H1 (cell line): ENCODE results near the gene CUX1. TPM values are rescaled to one million over a fixed set of nuclear protein-coding genes. Genes with fewer than 3 reads are reported as not detected.
A peak's percentile ranks its signal among the peaks of the same experiment; 100 is the strongest.

Source experiments
- BACH1 ChIP-seq: IDR thresholded peaks from 2 replicates; pipeline ENCODE4 v1.6.1; 2012; ENCODE audit warnings: low read length, improper control_type of control experiment
- CBX5 ChIP-seq: fragments of 300-800, 300-1000 bp; sonication (generic); IDR thresholded peaks from 2 replicates; pipeline ENCODE4 v1.7.1; 2016; ENCODE audit warnings: antibody characterized with exemption, low read length, low read depth
- EP300 ChIP-seq, 2 experiments: IDR thresholded peaks; 1 replicate in 1 of 2; 2 replicates in 1 of 2; pipeline ENCODE4 v1.6.1; 2011 to 2012; ENCODE audit warnings: low read depth in 2 of 2, low read length in 2 of 2, mild to moderate bottlenecking in 2 of 2, borderline replicate concordance in 1 of 2, inconsistent platforms in 1 of 2, moderate library complexity in 1 of 2
- KDM1A ChIP-seq: fragments of 200-600, 300-600 bp; sonication (generic); IDR thresholded peaks from 2 replicates; pipeline ENCODE4 v1.7.1; 2016; ENCODE audit warnings: mild to moderate bottlenecking, low read length, borderline replicate concordance
- KDM4A ChIP-seq: IDR thresholded peaks from one replicate; pipeline ENCODE4 v1.7.1; 2012; ENCODE audit warnings: low read depth, mild to moderate bottlenecking, moderate library complexity, low read length, inconsistent platforms; ENCODE audit not compliant: severe bottlenecking
- NRF1 ChIP-seq: IDR thresholded peaks from 2 replicates; pipeline ENCODE4 v1.6.1; 2011; ENCODE audit warnings: mild to moderate bottlenecking, low read depth, low read length, improper control_type of control experiment
- POLR2A ChIP-seq, 2 experiments: IDR thresholded peaks; 1 replicate in 1 of 2; 2 replicates in 1 of 2; pipeline ENCODE4 v1.6.1; 2011; ENCODE audit warnings: low read depth in 2 of 2, low read length in 2 of 2, mild to moderate bottlenecking in 2 of 2; ENCODE audit errors: control extremely low read depth in 1 of 2
- POLR2AphosphoS5 ChIP-seq: IDR thresholded peaks from 2 replicates; pipeline ENCODE4 v1.6.1; 2011; ENCODE audit warnings: low read depth, low read length
- RBBP5 ChIP-seq: IDR thresholded peaks from 2 replicates; pipeline ENCODE4 v1.7.1; 2012; ENCODE audit warnings: low read depth, mild to moderate bottlenecking, inconsistent platforms, low read length, moderate library complexity, borderline replicate concordance
- SIN3A ChIP-seq, 2 experiments: IDR thresholded peaks in 1 of 2; conservative IDR thresholded peaks in 1 of 2; 2 replicates each; pipeline ENCODE4 v1.6.1; 2011 to 2012; ENCODE audit warnings: low read length in 2 of 2, improper control_type of control experiment in 1 of 2, low read depth in 1 of 2, mild to moderate bottlenecking in 1 of 2
- SP1 ChIP-seq: IDR thresholded peaks from 2 replicates; pipeline ENCODE4 v1.6.1; 2011; ENCODE audit warnings: low read depth, low read length
- SP4 ChIP-seq: IDR thresholded peaks from 2 replicates; pipeline ENCODE4 v1.6.1; 2012; ENCODE audit warnings: low read length, inconsistent platforms
- TBP ChIP-seq: IDR thresholded peaks from 2 replicates; pipeline ENCODE4 v1.6.1; 2011; ENCODE audit warnings: low read depth, low read length, improper control_type of control experiment
- USF2 ChIP-seq: IDR thresholded peaks from 2 replicates; pipeline ENCODE4 v1.6.1; 2011; ENCODE audit warnings: low read length, improper control_type of control experiment
- polyA plus RNA-seq, 7 experiments: library from polyadenylated mRNA; depleted of rRNA in 3 of 7; stranded (reverse) in 5 of 7; unstranded in 2 of 7; fragments of >200 nt in 5 of 7; fragments of 200-250 nt in 2 of 7; gene quantifications; 1 replicate in 5 of 7; 2 replicates in 1 of 7; 4 replicates in 1 of 7; pipeline versions ENCODE4 v1.2.1 to v1.2.3, GENCODE V29; 2011 to 2013; ENCODE audit warnings: missing spikeins in 2 of 7, mixed read lengths in 2 of 7
- total RNA-seq: library from RNA; stranded (reverse); fragmentation: NEBNext Ultra II Directional; extraction: Animal tissue kit (Norgen Biotek cat#: 25700); gene quantifications from 2 replicates; pipeline ENCODE4 v1.2.1, GENCODE V29; 2021

CUX1 gene
- total and polyA plus RNA-seq, 2 of the 8 experiments (the other 6 are each of a cell fraction or from before 2014, with no cell fraction given), result 21.6 to 65.9 TPM

DNA sequence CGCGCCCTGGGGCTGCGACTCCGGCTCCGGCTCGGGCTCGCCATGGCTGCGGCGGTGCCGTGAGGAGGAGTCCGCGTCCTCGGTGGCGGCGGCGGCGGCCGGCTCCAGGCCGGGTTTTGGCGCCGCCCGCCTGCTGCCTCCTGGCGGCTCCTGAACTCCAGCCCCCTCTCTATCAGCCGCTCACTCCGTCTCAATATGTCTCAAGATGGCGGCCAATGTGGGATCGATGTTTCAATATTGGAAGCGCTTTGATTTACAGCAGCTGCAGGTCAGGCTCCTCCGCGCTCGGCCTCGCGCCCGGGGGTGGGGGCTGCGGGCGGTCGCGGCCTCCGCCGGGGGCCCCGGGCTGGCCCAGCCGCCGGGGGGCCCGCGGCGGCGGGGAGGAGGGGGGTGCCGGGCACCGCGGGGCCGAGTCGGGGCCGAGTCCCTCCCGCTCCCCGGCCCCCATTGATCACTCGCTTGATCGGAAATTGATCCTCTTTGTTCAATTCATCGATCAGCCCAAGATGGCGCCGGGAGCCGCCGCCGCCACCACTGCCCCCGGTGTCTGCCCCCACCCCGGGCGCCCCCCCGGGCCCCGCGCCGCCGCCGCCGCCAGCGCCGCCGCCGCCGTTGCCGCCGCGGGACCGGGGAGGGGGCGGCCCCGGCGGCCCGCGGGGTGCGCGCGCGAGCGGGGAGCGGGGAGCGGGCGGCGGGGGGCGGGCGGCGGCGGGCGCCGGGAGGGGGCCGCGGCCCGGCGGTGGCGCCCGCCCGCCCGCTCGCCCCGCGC, 1.4 kb upstream of the CUX1 start (continued):
- TF ChIP-seq RBBP5 (0 out of 2 replicates have a peak, but pooled peaks have one; percentile 56), EP300 (IDR thresholded peaks at IDR 0.05; ENCODE audit: borderline replicate concordance in 1 of 2, low read depth in 2 of 2, low read length in 2 of 2) (peak in 1 of 2 experiments; percentile 81; a peak in 1 of 3 replicates), NRF1 (no peak), USF2 (no peak), POLR2AphosphoS5 (peak; percentile 43), TBP (peak; percentile 57), KDM4A (peak; percentile 45), SP4 (no peak), BACH1 (no peak), KDM1A (no peak), SP1 (peak; percentile 69), CBX5 (no peak), SIN3A (conservative IDR thresholded peaks at IDR 0.05 in 1 of 2, IDR thresholded peaks at IDR 0.05 in 1 of 2; ENCODE audit: low read depth in 1 of 2, low read length in 2 of 2) (0 out of 4 replicates have a peak, but pooled peaks of 1 of the 2 experiments have one; percentile 43), POLR2A (IDR thresholded peaks at IDR 0.05; ENCODE audit: control extremely low read depth in 1 of 2, low read depth in 2 of 2, low read length in 2 of 2) (peak in 1 of 2 experiments; percentile 43; a peak in 1 of 3 replicates)
